Measurements from ENCODE around the gene TICRR.

GRCh38 chr15:89554247-89554646 is 21.0 kb upstream of the TICRR start:
- TF ChIP-seq CTCF (IDR thresholded peaks at IDR 0.05; ENCODE audit: control extremely low read depth in 1 of 3, insufficient read depth in 1 of 3, low read depth in 1 of 3, low read length in 3 of 3) (no peak), CHD2 (IDR thresholded peaks at IDR 0.05; ENCODE audit: low read length) (no peak), EP300 (IDR thresholded peaks at IDR 0.05; ENCODE audit: borderline replicate concordance in 1 of 2, low read depth in 2 of 2, low read length in 2 of 2) (no peak), CEBPB (IDR thresholded peaks at IDR 0.05; ENCODE audit: low read depth, low read length) (no peak), HDAC2 (IDR thresholded peaks at IDR 0.05; ENCODE audit: borderline replicate concordance in 1 of 2, low read depth in 2 of 2, low read length in 2 of 2) (no peak)
